ENCODE results near the gene SEMA5A. TPM values are rescaled to one million over a fixed set of nuclear protein-coding genes. Genes with fewer than 3 reads are reported as not detected.

SEMA5A gene, protein sequence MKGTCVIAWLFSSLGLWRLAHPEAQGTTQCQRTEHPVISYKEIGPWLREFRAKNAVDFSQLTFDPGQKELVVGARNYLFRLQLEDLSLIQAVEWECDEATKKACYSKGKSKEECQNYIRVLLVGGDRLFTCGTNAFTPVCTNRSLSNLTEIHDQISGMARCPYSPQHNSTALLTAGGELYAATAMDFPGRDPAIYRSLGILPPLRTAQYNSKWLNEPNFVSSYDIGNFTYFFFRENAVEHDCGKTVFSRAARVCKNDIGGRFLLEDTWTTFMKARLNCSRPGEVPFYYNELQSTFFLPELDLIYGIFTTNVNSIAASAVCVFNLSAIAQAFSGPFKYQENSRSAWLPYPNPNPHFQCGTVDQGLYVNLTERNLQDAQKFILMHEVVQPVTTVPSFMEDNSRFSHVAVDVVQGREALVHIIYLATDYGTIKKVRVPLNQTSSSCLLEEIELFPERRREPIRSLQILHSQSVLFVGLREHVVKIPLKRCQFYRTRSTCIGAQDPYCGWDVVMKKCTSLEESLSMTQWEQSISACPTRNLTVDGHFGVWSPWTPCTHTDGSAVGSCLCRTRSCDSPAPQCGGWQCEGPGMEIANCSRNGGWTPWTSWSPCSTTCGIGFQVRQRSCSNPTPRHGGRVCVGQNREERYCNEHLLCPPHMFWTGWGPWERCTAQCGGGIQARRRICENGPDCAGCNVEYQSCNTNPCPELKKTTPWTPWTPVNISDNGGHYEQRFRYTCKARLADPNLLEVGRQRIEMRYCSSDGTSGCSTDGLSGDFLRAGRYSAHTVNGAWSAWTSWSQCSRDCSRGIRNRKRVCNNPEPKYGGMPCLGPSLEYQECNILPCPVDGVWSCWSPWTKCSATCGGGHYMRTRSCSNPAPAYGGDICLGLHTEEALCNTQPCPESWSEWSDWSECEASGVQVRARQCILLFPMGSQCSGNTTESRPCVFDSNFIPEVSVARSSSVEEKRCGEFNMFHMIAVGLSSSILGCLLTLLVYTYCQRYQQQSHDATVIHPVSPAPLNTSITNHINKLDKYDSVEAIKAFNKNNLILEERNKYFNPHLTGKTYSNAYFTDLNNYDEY
- not detected for total RNA-seq

DNA sequence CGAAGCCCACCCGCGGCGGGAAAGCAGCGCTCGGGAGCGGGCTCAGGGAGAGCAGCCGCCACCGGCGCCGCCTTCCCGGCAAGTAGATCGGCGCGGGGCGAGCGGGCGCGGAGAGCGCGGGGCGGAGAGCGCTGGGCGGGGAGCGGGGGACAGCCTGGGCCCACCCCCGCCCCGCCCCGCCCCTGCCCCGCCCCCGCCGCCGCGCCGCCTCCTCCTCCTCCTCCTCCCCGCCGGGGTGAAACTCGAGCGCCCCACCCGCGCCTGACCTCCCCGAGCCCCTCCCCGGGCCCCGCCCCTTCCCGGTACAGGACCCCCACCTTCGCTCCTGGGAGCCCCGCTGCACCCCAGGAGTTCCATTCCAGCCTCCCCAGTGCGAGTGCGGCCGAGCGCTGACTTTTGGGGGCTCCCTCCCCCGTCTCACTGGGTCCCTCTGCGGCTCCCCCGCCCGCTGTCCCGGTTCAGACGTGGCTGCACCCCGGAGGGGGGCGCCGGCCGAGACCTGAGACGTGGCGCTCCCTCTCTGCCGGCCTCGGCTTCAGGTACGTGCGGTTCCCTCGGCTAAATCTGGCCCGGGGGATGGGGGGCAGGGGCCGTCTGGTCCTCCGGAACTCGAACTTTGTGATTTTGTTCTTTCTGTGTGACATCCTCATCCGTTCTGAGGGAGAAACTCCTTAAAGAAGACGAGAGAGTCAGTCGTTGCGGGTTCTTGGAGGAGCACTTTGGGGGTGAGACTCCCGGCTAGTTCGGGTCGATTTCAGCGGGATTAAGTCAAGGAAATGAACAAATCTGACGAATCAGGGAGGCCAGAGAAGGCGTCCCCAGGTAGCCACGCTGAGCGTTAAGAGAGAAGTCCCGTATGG, at the start of gene SEMA5A:
SEMA5A (minus strand) TSS at position 84 of the 860 bp plus-strand sequence. CDS start 166,129 bp downstream, outside the sequence.
- ChIA-PET CTCF (no interaction called here), POLR2A (no interaction called here)
- TF ChIP-seq, protein P1, sequence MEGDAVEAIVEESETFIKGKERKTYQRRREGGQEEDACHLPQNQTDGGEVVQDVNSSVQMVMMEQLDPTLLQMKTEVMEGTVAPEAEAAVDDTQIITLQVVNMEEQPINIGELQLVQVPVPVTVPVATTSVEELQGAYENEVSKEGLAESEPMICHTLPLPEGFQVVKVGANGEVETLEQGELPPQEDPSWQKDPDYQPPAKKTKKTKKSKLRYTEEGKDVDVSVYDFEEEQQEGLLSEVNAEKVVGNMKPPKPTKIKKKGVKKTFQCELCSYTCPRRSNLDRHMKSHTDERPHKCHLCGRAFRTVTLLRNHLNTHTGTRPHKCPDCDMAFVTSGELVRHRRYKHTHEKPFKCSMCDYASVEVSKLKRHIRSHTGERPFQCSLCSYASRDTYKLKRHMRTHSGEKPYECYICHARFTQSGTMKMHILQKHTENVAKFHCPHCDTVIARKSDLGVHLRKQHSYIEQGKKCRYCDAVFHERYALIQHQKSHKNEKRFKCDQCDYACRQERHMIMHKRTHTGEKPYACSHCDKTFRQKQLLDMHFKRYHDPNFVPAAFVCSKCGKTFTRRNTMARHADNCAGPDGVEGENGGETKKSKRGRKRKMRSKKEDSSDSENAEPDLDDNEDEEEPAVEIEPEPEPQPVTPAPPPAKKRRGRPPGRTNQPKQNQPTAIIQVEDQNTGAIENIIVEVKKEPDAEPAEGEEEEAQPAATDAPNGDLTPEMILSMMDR (IDR thresholded peaks at IDR 0.05), result no peak
- no peak for ATAC-seq
- intact Hi-C loops (cut with micrococcal nuclease), result loop anchor here (10.0 kb wide), 1 partner anchor 1621 kb away; no protein-coding TSS in a partner anchor
- peaks cover 24% of the 10 kb centered on the region for H3K27me3 Mint-ChIP-seq
- H3K4me3 Mint-ChIP-seq, result no peak within 1 kb of the TSS
- no peak within 1 kb of the TSS for H3K27ac Mint-ChIP-seq
- peaks cover 4% of the 10 kb centered on the region for H3K4me1 Mint-ChIP-seq (ENCODE audit: low read depth)
- DNase-seq, result no peak
- no peaks in the 10 kb centered on the region for H3K9me3 Mint-ChIP-seq
- H3K36me3 Mint-ChIP-seq (ENCODE audit: low read depth), result no peaks in the 10 kb centered on the region

DNA sequence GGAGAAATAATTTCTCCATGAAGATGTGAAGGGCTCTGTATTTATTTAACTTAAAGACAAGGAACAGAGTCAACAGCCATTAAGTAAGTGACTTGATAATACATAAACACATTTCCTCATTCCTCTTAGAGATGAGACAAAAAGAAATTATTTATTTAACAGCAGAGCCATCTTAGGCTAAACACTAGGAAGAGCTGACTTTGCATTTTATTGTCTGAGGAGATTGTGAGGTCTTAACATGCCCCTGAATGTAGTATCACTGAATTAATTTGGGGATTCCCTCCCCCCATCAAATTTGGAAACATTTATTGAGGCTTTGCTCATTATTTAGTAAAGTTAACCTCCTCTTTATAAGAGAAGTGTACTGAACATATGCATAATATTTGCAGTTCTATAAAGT, 49.0 kb upstream of the SEMA5A start:
- intact Hi-C loops (cut with micrococcal nuclease), result no loop called here
- H3K27me3 Mint-ChIP-seq, result no peaks in the 10 kb centered on the region
- H3K36me3 Mint-ChIP-seq (ENCODE audit: low read depth), result no peaks in the 10 kb centered on the region
- CTCF ChIA-PET, result no interaction called here
- H3K9me3 Mint-ChIP-seq, result no peaks in the 10 kb centered on the region
- ATAC-seq (no peak), DNase-seq (no peak)
- POLR2A ChIA-PET, result no interaction called here
- TF ChIP-seq, protein P1 (IDR thresholded peaks at IDR 0.05), result no peak
- H3K4me3 Mint-ChIP-seq, result no peak overlapping the region
- H3K4me1 Mint-ChIP-seq (ENCODE audit: low read depth), result no peaks in the 10 kb centered on the region
- no peak overlapping the region for H3K27ac Mint-ChIP-seq

DNA sequence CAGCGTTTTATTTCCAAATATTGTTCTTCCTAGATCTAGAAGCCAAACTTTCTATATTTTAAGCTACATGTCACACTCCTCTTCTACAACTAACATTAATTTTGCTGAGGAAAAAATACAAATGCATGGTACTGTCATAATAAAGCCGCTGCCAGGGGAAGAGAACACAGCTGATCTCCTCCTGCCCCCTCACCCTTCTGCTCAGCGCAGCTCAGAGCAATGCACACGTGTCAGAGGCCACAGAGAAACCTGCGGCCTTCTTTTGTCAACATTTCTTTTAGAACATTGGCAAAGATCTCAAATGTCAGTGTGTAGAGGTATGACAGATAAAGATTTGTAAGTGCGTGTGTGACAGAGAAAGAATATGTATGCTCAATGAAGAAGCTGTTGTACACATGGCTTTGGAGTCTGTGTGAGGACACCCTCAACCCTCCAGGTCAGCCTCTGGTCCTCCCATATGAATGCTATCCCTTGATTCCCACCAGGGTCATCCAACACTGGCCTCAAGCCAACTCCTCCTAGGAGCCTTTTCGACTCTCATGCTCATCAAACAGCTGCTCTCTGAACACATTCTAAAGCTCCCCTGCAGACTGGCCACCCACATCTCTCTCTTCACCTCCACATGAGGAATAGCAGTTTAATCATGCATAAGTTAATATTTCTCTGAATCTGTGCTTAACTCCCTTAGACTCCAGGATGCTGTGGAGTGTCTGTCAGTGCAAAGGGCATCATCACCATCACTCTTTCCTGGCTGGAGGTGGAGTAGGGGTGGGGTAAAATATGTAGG, 43.4 kb upstream of the SEMA5A start:
- no peaks in the 10 kb centered on the region for H3K4me1 Mint-ChIP-seq (ENCODE audit: low read depth)
- CTCF ChIA-PET, result no interaction called here
- intact Hi-C loops (cut with micrococcal nuclease), result no loop called here
- ATAC-seq, result no peak
- no peaks in the 10 kb centered on the region for H3K36me3 Mint-ChIP-seq (ENCODE audit: low read depth)
- no peaks in the 10 kb centered on the region for H3K27me3 Mint-ChIP-seq
- no peaks in the 10 kb centered on the region for H3K9me3 Mint-ChIP-seq
- H3K27ac Mint-ChIP-seq, result no peak overlapping the region
- POLR2A ChIA-PET, result no interaction called here
- DNase-seq, result no peak
- TF ChIP-seq, protein P1 (IDR thresholded peaks at IDR 0.05), result no peak
- no peak overlapping the region for H3K4me3 Mint-ChIP-seq

DNA sequence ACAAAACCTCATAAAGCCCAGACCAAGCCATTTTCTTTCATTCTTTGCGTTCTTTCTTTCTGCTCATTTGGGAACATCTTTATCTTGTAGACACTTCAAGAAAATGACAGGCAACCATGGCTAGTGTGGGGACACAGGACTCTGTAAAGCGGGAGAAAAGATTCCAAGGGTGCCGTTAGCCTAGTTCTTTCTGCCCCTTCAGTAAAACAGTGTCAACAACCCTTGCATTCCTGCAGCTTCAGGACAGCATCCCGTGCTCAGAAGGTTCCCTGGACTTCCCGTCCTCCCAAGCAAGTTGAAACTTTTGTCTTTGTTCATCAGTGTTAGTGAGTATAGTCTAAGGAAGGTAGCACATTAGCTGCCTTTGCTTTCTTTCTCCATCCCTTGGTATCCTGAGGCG, 42.4 kb upstream of the SEMA5A start:
- TF ChIP-seq, protein P1 (IDR thresholded peaks at IDR 0.05), result no peak
- DNase-seq (no peak), ATAC-seq (no peak)
- H3K27ac Mint-ChIP-seq, result no peak overlapping the region
- ChIA-PET CTCF (no interaction called here), POLR2A (no interaction called here)
- no peaks in the 10 kb centered on the region for H3K27me3 Mint-ChIP-seq
- H3K4me3 Mint-ChIP-seq, result no peak overlapping the region
- no peaks in the 10 kb centered on the region for H3K36me3 Mint-ChIP-seq (ENCODE audit: low read depth)
- intact Hi-C loops (cut with micrococcal nuclease), result no loop called here
- no peaks in the 10 kb centered on the region for H3K4me1 Mint-ChIP-seq (ENCODE audit: low read depth)
- no peaks in the 10 kb centered on the region for H3K9me3 Mint-ChIP-seq
